ENCODE results near the gene BPNT1.

- no peak for TF ChIP-seq TAF1 (conservative IDR thresholded peaks at IDR 0.05)
- TF ChIP-seq CTCF (IDR thresholded peaks at IDR 0.05; ENCODE audit: low read depth, low read length, missing input control): no peak
- no peak for TF ChIP-seq YY1 (IDR thresholded peaks at IDR 0.05)
- no peak for TF ChIP-seq NR2F2 (IDR thresholded peaks at IDR 0.05)
- no peak for TF ChIP-seq ATF3 (IDR thresholded peaks at IDR 0.05)
- no peak for TF ChIP-seq GABPA (IDR thresholded peaks at IDR 0.05 in 1 of 2, conservative IDR thresholded peaks at IDR 0.05 in 1 of 2)
Observed at GRCh38 chr1:220013497-220013896, 76.1 kb downstream of the BPNT1 start.
